HepG2 (cell line): Measurements from ENCODE around the gene PSRC1. TPM values are rescaled to one million over a fixed set of nuclear protein-coding genes. Genes with fewer than 3 reads are reported as not detected.

Experiments
- ATAC-seq: fragments of 200-7000 bp; cut with Tn5 transposase; 3 replicates; pipeline ENCODE4 v1.9.1; 2020; ENCODE audit warnings: mild to moderate bottlenecking, moderate library complexity
- BruUV-seq: library from RNA; stranded (reverse); fragments of 400-500 nt; replicated peaks from 2 replicates; lab custom pipeline; 2021; lab: Mats Ljungman, UMichigan
- CTCF ChIA-PET: fragments of 300-600 bp; formaldehyde crosslinking; extraction: SDS; loops from one replicate; lab custom pipeline; 2021; ENCODE audit warnings: low total read pairs, inconsistent platforms, low intra/inter-chr PET ratio; lab: Yijun Ruan, JAX
- POLR2A ChIA-PET: fragments of 350-600 bp; sonication (Branson Sonifier 250); formaldehyde crosslinking; loops from one replicate; lab custom pipeline; 2020; ENCODE audit warnings: antibody characterized with exemption, inconsistent platforms; lab: Yijun Ruan, JAX
- DNase-seq: peaks from one replicate; pipeline ENCODE4 v3.0.0-alpha.2; 2015; ENCODE audit warnings: low spot score
- FAIRE-seq: peaks from 3 replicates; lab custom pipeline; 2011; peaks lifted over from hg19 to GRCh38; lab: Jason Lieb, UNC
- H2AFZ ChIP-seq: one replicate; pipeline ENCODE4 v1.6.1; 2011; ENCODE audit warnings: low read length, inconsistent platforms
- H3K27ac ChIP-seq: fragments of 300-600 bp; 3 replicates; pipeline ENCODE4 v1.8.0; 2011; ENCODE audit warnings: mixed run types, mild to moderate bottlenecking, mixed read lengths, low read length, inconsistent platforms; ENCODE audit not compliant: insufficient read depth; ENCODE audit errors: extremely low read length
- H3K27me3 ChIP-seq, 2 experiments: fragments of 200-600 bp in 1 of 2; 2 replicates in 1 of 2; 3 replicates in 1 of 2; pipeline versions ENCODE4 v1.6.0 to v1.8.0; 2011; ENCODE audit warnings: low read length in 2 of 2, mild to moderate bottlenecking in 2 of 2, moderate library complexity in 2 of 2, inconsistent platforms in 1 of 2; ENCODE audit not compliant: insufficient read depth in 2 of 2, control insufficient read depth in 1 of 2
- H3K36me3 ChIP-seq, 2 experiments: fragments of 200-600 bp in 1 of 2; replicated peaks in 1 of 2; 2 replicates in 1 of 2; 3 replicates in 1 of 2; pipeline versions ENCODE4 v1.5.1 to v1.8.0; 2011; ENCODE audit warnings: low read length in 2 of 2, inconsistent platforms in 1 of 2; ENCODE audit not compliant: insufficient read depth in 2 of 2, control insufficient read depth in 1 of 2
- H3K4me1 ChIP-seq: 2 replicates; pipeline ENCODE4 v1.5.1; 2012; ENCODE audit warnings: low read length, inconsistent platforms; ENCODE audit not compliant: insufficient read depth
- H3K4me2 ChIP-seq: 2 replicates; pipeline ENCODE4 v1.6.0; 2011; ENCODE audit warnings: low read depth, low read length, inconsistent platforms
- H3K4me3 ChIP-seq, 3 experiments: fragments of 200-600 bp in 1 of 3; sonication (generic), shearing (Covaris generic) in 1 of 3; replicated peaks in 1 of 3; 2 replicates each; pipeline ENCODE4 v1.5.1; 2011 to 2016; ENCODE audit warnings: low read length in 3 of 3, inconsistent platforms in 2 of 3, low read depth in 2 of 3, mild to moderate bottlenecking in 2 of 3, control low read depth in 1 of 3, mixed read lengths in 1 of 3; ENCODE audit not compliant: insufficient read depth in 1 of 3
- H3K79me2 ChIP-seq: one replicate; pipeline ENCODE4 v1.6.1; 2011; ENCODE audit warnings: low read length, inconsistent platforms; ENCODE audit not compliant: insufficient read depth
- H3K9ac ChIP-seq: 2 replicates; pipeline ENCODE4 v1.6.0; 2011; ENCODE audit warnings: mild to moderate bottlenecking, low read depth, low read length, inconsistent platforms; ENCODE audit not compliant: insufficient read depth
- H3K9me3 ChIP-seq: 2 replicates; pipeline ENCODE4 v1.5.1; 2012; ENCODE audit warnings: mild to moderate bottlenecking, low read length
- H4K20me1 ChIP-seq: 2 replicates; pipeline ENCODE4 v1.6.0; 2011; ENCODE audit warnings: inconsistent platforms, mild to moderate bottlenecking, low read length, moderate library complexity; ENCODE audit not compliant: insufficient read depth
- ATAD3A ChIP-seq: sonication (generic); formaldehyde crosslinking; IDR thresholded peaks from 2 replicates; pipeline ENCODE4 v1.4.0; 2020; ENCODE audit warnings: missing genetic modification reagents
- GABPB1 ChIP-seq: IDR thresholded peaks from 2 replicates; pipeline ENCODE4 v1.6.1; 2016; ENCODE audit warnings: mild to moderate bottlenecking, missing genetic modification reagents, moderate library complexity, missing compliant biosample characterization
- MIXL1 ChIP-seq: IDR thresholded peaks from 2 replicates; pipeline ENCODE4 v1.6.1; 2016
- PRDM10 ChIP-seq: sonication (generic); formaldehyde crosslinking; IDR thresholded peaks from 2 replicates; pipeline ENCODE4 v1.4.0; 2020; ENCODE audit warnings: low read depth, missing genetic modification reagents
- SIX4 ChIP-seq: sonication (generic); formaldehyde crosslinking; IDR thresholded peaks from 2 replicates; pipeline ENCODE4 v1.4.0; 2020; ENCODE audit warnings: missing genetic modification reagents
- SOX13 ChIP-seq, 3 experiments: fragments of 450-650 bp in 1 of 3; sonication (generic) in 1 of 3; formaldehyde crosslinking in 1 of 3; IDR thresholded peaks in 2 of 3; conservative IDR thresholded peaks in 1 of 3; 2 replicates each; pipeline versions ENCODE4 v1.5.0 to v1.6.1; 2016 to 2020; ENCODE audit warnings: antibody characterized with exemption in 1 of 3, mild to moderate bottlenecking in 1 of 3, missing compliant biosample characterization in 1 of 3, missing genetic modification reagents in 1 of 3, moderate library complexity in 1 of 3
- ZNF281 ChIP-seq: sonication (generic); formaldehyde crosslinking; IDR thresholded peaks from 2 replicates; pipeline ENCODE4 v1.4.0; 2020; ENCODE audit warnings: missing genetic modification reagents, borderline replicate concordance
- ZNF558 ChIP-seq: sonication (generic); formaldehyde crosslinking; IDR thresholded peaks from 2 replicates; pipeline ENCODE4 v1.9.0; 2022; ENCODE audit warnings: mild to moderate bottlenecking, missing genetic modification reagents, borderline replicate concordance
- ZNF776 ChIP-seq: sonication (generic); formaldehyde crosslinking; IDR thresholded peaks from 2 replicates; pipeline ENCODE4 v1.4.0; 2020; ENCODE audit warnings: mild to moderate bottlenecking, missing genetic modification reagents
- ZSCAN21 ChIP-seq: sonication (generic); formaldehyde crosslinking; IDR thresholded peaks from 2 replicates; pipeline ENCODE4 v1.8.0; 2022; ENCODE audit warnings: mild to moderate bottlenecking, missing genetic modification reagents, moderate library complexity, borderline replicate concordance
- WGBS: methylation state at CpG from one replicate; pipeline ENCODE4 v1.1.6; 2017; ENCODE audit warnings: low lambda C conversion rate; 5-methylcytosine and 5-hydroxymethylcytosine counted together
- in situ Hi-C: cut with HindIII; loops from 2 replicates; pipeline ENCODE4 v1.10.0; 2017; ENCODE audit warnings: low pct_unique_long_range_greater_than_20kb; ENCODE audit not compliant: extremely low pct_ligation_motif_present
- intact Hi-C: fragments of 100-400 bp; cut with micrococcal nuclease; formaldehyde crosslinking; loops from one replicate; pipeline ENCODE4 v1.10.0; 2022; ENCODE audit not compliant: unreplicated experiment
- polyA plus RNA-seq, 8 experiments: library from polyadenylated mRNA; depleted of rRNA in 3 of 8; stranded (reverse) in 7 of 8; unstranded in 1 of 8; fragments of >200 nt; fragmentation: Illumina TruSeq in 4 of 8; extraction: Trizol in 4 of 8; gene quantifications; 2 replicates each; pipeline versions ENCODE4 v1.2.1 to v1.2.3, GENCODE V29; 2011 to 2016; ENCODE audit warnings: low read depth in 4 of 8, missing spikeins in 1 of 8, mixed read lengths in 1 of 8; ENCODE audit not compliant: insufficient read depth in 1 of 8
- total RNA-seq, 5 experiments: library from RNA; depleted of rRNA; stranded (reverse); fragments of >200 nt; fragmentation: Illumina TruSeq; extraction: Trizol; gene quantifications; 2 replicates each; pipeline ENCODE4 v1.2.3, GENCODE V29; 2016; ENCODE audit warnings: low read depth in 1 of 5
- TF ChIP-seq, protein P1 (sequence below): sonication (generic); formaldehyde crosslinking; IDR thresholded peaks from 2 replicates; pipeline ENCODE4 v1.5.0; 2020; ENCODE audit warnings: mild to moderate bottlenecking, missing genetic modification reagents
- TF ChIP-seq, protein P2 (sequence below): sonication (generic); formaldehyde crosslinking; IDR thresholded peaks from 2 replicates; pipeline ENCODE4 v1.8.0; 2022; ENCODE audit warnings: mild to moderate bottlenecking, missing genetic modification reagents, moderate library complexity

Gene PSRC1
- total and polyA plus RNA-seq, 2 of the 13 experiments (the other 11 are each of a cell fraction or from before 2014, with no cell fraction given) = 28.6 to 30.3 TPM

GRCh38 chr1:109262231-109263055 is 20.5 kb downstream of the PSRC1 start (continued):
- no peak for TF ChIP-seq PRDM10
- no peak for TF ChIP-seq GABPB1
- TF ChIP-seq, protein P1, sequence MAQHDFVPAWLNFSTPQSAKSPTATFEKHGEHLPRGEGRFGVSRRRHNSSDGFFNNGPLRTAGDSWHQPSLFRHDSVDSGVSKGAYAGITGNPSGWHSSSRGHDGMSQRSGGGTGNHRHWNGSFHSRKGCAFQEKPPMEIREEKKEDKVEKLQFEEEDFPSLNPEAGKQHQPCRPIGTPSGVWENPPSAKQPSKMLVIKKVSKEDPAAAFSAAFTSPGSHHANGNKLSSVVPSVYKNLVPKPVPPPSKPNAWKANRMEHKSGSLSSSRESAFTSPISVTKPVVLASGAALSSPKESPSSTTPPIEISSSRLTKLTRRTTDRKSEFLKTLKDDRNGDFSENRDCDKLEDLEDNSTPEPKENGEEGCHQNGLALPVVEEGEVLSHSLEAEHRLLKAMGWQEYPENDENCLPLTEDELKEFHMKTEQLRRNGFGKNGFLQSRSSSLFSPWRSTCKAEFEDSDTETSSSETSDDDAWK (CRISPR knock-in tag) = no peak
- no peak for TF ChIP-seq MIXL1 (CRISPR knock-in tag)

- 85% methylated on average over 6 of the region's 6 CpGs for WGBS
- no peak overlapping the region for H3K27ac ChIP-seq
- intact Hi-C loops (loop anchor here (5.0 kb wide), 1 partner anchor 169 kb away; the partner anchor contains the start of gene TMEM167B), in situ Hi-C loops (loop anchor here (5.0 to 10.0 kb wide), 3 partner anchors 59 to 273 kb away; partner anchors contain the start of gene GPR61)
- no peak overlapping the region for H3K4me3 ChIP-seq
- ATAC-seq = no peak
- H3K4me2 ChIP-seq = no peak overlapping the region
- H3K4me1 ChIP-seq = no peaks in the 10 kb centered on the region
- CTCF ChIA-PET = no interaction called here
- FAIRE-seq = no peak
- H3K79me2 ChIP-seq = no peaks in the 10 kb centered on the region
- no peaks in the 10 kb centered on the region for H3K9me3 ChIP-seq
- peaks cover 3 to 16% of the 10 kb centered on the region in 2 experiments; a peak in 4 of 5 replicates for H3K36me3 ChIP-seq
- H3K27me3 ChIP-seq = no peaks in the 10 kb centered on the region
- no peak overlapping the region for H3K9ac ChIP-seq
- no TSS peak for BruUV-seq
- POLR2A ChIA-PET = interaction anchor here (1.1 kb wide), 1 partner anchor 8 kb away, joined by 3 read pairs; no protein-coding TSS in a partner anchor
- no peak for DNase-seq
- H2AFZ ChIP-seq = no peak overlapping the region
- no peaks in the 10 kb centered on the region for H4K20me1 ChIP-seq
- no peak for TF ChIP-seq ZNF776 (CRISPR knock-in tag)
- TF ChIP-seq SOX13 (IDR thresholded peaks at IDR 0.05) = no peak
- no peak for TF ChIP-seq SOX13 (CRISPR knock-in tag; conservative IDR thresholded peaks at IDR 0.05 in 1 of 2, IDR thresholded peaks at IDR 0.05 in 1 of 2)
- no peak for TF ChIP-seq SIX4 (CRISPR knock-in tag)
- no peak for TF ChIP-seq ZSCAN21 (CRISPR knock-in tag)
- TF ChIP-seq ATAD3A (CRISPR knock-in tag) = no peak
- TF ChIP-seq ZNF558 (CRISPR knock-in tag) = no peak
- no peak for TF ChIP-seq ZNF281 (CRISPR knock-in tag)
- TF ChIP-seq, protein P2, sequence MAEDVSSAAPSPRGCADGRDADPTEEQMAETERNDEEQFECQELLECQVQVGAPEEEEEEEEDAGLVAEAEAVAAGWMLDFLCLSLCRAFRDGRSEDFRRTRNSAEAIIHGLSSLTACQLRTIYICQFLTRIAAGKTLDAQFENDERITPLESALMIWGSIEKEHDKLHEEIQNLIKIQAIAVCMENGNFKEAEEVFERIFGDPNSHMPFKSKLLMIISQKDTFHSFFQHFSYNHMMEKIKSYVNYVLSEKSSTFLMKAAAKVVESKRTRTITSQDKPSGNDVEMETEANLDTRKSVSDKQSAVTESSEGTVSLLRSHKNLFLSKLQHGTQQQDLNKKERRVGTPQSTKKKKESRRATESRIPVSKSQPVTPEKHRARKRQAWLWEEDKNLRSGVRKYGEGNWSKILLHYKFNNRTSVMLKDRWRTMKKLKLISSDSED (CRISPR knock-in tag) = no peak
These were observed 21.4 kb downstream of the PSRC1 start for GRCh38 chr1:109261578-109261977.
